Body of pancreas (tissue), 4 donors: ENCODE measurements around the gene ZFP1. TPM values are rescaled to one million over a fixed set of nuclear protein-coding genes. Genes with fewer than 3 reads are reported as not detected.
"Not testable (repeated sequence)": the region's sequence is repeated elsewhere in the genome, so short reads cannot be mapped to it uniquely, and the experiment has no call there.

ENCODE experiments used
- ATAC-seq: fragments of 150-250 bp; one replicate; pipeline ENCODE4 v1.9.1; 2016
- DNase-seq, 4 donors: peaks; one replicate each; pipeline ENCODE4 v3.0.0-alpha.2; 2019
- H3K27ac ChIP-seq, 4 donors: fragments of 200-600 bp; sonication (generic); 1 replicate in 3 of 4; 2 replicates in 1 of 4; pipeline versions ENCODE4 v1.5.1 to v1.6.1; 2016 to 2019; ENCODE audit warnings: mild to moderate bottlenecking in 1 of 4, mixed read lengths in 1 of 4, moderate library complexity in 1 of 4
- H3K27me3 ChIP-seq, 2 donors: fragments of 200-600 bp; sonication (generic); one replicate each; pipeline ENCODE4 v1.6.0; 2016; ENCODE audit warnings: mild to moderate bottlenecking in 1 of 2
- H3K36me3 ChIP-seq, 2 donors: fragments of 200-600 bp; sonication (generic); replicated peaks in 1 of 2; 2 replicates each; pipeline ENCODE4 v1.5.1; 2016; ENCODE audit warnings: low read depth in 2 of 2; ENCODE audit not compliant: insufficient read depth in 1 of 2
- H3K4me1 ChIP-seq: fragments of 200-600 bp; sonication (generic); one replicate; pipeline ENCODE4 v1.6.0; 2016
- H3K4me3 ChIP-seq, 2 donors: fragments of 200-600 bp; sonication (generic); 1 replicate in 1 of 2; 2 replicates in 1 of 2; pipeline ENCODE4 v1.5.1; 2016 to 2019
- H3K9me3 ChIP-seq, 3 donors: fragments of 200-600 bp; sonication (generic); 1 replicate in 2 of 3; 2 replicates in 1 of 3; pipeline ENCODE4 v1.5.1; 2016
- POLR2A ChIP-seq, 3 donors: fragments of 450-650 bp; IDR thresholded peaks; one replicate each; pipeline ENCODE4 v1.6.1; 2016; ENCODE audit warnings: antibody characterized with exemption in 3 of 3, mild to moderate bottlenecking in 2 of 3
- WGBS, 2 donors: methylation state at CpG; one replicate each; pipeline ENCODE4 v1.1.5; 2017; 5-methylcytosine and 5-hydroxymethylcytosine counted together
- intact Hi-C: fragments of 100-400 bp; cut with DNase I; formaldehyde crosslinking; loops from one replicate; pipeline ENCODE4 v1.15.1; 2023
- total RNA-seq, 2 donors: library from RNA; depleted of rRNA; stranded (reverse); fragments of >200 nt; gene quantifications; one replicate each; pipeline ENCODE4 v1.1.0, GENCODE V29; 2016
- TF ChIP-seq, protein P1 (sequence below), 7 experiments: fragments of 450-650 bp in 4 of 7; fragments of 200-600 bp in 3 of 7; sonication (generic) in 3 of 7; IDR thresholded peaks; one replicate each; pipeline ENCODE4 v1.5.1; 2016 to 2019; ENCODE audit warnings: antibody characterized with exemption in 7 of 7

Gene ZFP1
- total RNA-seq, 2 donors from 2014 or later = 1.6 to 3.4 TPM

DNA sequence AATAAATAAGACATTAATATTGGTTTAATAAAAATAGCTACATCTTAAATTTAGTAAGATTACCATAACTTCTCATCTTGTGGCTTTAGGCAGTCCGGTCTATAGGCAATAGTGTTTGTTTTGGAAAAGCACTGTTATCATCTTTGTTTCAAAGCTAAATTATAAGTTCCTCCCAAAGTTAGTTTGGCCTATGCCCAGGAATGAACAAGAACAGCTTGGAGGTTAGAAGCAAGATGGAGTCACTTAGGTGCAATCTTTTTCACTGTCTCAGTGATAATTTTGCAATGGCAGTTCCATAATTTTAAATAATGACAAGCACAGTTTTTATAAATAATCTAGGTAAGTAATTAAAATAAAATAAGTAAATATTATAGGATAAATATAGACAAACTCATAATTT is 25.7 kb upstream of the ZFP1 start:
- intact Hi-C loops = no loop called here
- Histone ChIP-seq H3K9me3 (peaks cover 0 to 4% (median 0%) of the 10 kb centered on the region in 3 donors), H3K4me3 (no peak overlapping the region), H3K36me3 (no peaks in the 10 kb centered on the region), H3K27me3 (no peaks in the 10 kb centered on the region), H3K4me1 (no peaks in the 10 kb centered on the region), H3K27ac (no peak overlapping the region)
- TF ChIP-seq, protein P1, sequence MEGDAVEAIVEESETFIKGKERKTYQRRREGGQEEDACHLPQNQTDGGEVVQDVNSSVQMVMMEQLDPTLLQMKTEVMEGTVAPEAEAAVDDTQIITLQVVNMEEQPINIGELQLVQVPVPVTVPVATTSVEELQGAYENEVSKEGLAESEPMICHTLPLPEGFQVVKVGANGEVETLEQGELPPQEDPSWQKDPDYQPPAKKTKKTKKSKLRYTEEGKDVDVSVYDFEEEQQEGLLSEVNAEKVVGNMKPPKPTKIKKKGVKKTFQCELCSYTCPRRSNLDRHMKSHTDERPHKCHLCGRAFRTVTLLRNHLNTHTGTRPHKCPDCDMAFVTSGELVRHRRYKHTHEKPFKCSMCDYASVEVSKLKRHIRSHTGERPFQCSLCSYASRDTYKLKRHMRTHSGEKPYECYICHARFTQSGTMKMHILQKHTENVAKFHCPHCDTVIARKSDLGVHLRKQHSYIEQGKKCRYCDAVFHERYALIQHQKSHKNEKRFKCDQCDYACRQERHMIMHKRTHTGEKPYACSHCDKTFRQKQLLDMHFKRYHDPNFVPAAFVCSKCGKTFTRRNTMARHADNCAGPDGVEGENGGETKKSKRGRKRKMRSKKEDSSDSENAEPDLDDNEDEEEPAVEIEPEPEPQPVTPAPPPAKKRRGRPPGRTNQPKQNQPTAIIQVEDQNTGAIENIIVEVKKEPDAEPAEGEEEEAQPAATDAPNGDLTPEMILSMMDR (IDR thresholded peaks at IDR 0.05) = no peak
- TF ChIP-seq POLR2A (IDR thresholded peaks at IDR 0.05) = no peak
- 93 to 94% methylated on average over 1 of the region's 1 CpG for WGBS, 2 donors
- DNase-seq = no peak
- ATAC-seq = no peak

DNA sequence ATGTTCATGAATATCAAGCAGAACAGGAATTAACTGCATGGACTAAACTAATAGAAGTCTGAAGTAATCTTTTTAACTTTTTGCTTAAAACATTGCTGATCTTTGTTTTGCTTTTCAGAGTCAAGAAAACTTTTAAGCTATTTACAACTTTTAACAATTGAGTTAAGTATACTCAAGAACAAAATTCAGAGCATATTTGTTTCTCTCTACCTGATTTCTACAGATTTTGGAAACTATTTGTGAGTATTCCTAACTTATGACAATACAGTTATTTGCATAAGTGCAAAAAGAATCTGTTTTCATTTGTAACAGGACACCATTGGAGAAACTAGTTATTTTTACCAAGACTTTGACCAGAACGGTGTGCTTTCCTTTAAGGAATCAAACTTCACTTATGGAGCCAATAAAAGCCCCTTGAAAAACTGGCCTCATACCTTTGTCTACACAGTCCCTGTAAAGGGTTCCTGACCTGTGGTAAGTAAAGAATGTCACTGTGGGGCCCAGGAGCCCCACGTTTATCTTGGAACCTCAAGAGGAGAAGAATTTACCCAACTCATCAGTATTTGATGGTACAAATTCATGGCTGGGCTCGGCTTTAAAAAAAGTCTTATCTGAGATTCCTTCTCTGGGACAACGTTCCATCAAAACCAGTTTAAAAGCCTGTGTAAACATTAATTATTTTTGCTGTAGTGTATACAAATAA is 20.5 kb upstream of the ZFP1 start:
- H3K27me3 ChIP-seq = no peaks in the 10 kb centered on the region
- WGBS, 2 donors = 55 to 58% methylated on average over 4 of the region's 4 CpGs
- no peak for DNase-seq
- no peaks in the 10 kb centered on the region for H3K4me1 ChIP-seq
- H3K4me3 ChIP-seq = no peak overlapping the region
- TF ChIP-seq, protein P1 (IDR thresholded peaks at IDR 0.05) = no peak
- no peak for TF ChIP-seq POLR2A (IDR thresholded peaks at IDR 0.05)
- ATAC-seq = no peak
- H3K36me3 ChIP-seq = no peaks in the 10 kb centered on the region
- intact Hi-C loops = no loop called here
- no peak overlapping the region for H3K27ac ChIP-seq
- no peaks in the 10 kb centered on the region for H3K9me3 ChIP-seq

DNA sequence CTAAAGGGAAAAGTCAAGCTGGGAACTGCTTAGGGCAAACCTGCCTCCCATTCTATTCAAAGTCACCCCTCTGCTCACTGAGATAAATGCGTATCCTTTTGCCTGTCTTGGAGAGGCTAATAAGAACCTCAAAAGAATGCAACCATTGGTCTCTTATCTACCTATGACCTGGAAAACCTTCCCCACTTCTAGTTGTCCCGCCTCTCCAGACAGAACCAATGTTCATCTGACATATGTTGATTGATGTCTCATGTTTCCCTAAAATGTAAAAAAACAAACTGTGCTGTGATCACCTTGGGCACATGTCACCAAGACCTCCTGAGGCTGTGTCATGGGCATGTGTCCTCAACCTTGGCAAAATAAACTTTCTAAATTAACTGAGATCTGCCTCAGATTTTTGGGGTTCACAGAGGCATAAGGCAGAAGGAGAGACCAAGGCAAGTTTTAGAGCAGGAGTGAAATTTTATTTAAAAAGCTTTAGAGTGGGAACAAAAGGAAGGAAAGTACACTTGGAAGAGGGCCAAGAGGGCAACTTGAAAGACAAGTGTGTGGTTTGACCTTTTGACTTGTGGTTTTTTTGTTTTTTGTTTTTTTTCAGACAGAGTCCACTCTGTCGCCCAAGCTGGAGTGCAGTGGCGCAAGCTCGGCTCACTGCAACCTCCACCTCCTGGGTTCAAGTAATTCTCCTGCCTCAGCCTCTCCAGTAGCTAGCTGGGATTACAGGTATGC is 18.7 kb upstream of the ZFP1 start:
- ATAC-seq, H3K27me3 ChIP-seq, H3K27ac ChIP-seq, H3K4me3 ChIP-seq, H3K9me3 ChIP-seq, DNase-seq, H3K36me3 ChIP-seq, intact Hi-C loops, H3K4me1 ChIP-seq: not testable (repeated sequence)
- 53 to 59% methylated on average over 5 of the region's 5 CpGs for WGBS, 2 donors

DNA sequence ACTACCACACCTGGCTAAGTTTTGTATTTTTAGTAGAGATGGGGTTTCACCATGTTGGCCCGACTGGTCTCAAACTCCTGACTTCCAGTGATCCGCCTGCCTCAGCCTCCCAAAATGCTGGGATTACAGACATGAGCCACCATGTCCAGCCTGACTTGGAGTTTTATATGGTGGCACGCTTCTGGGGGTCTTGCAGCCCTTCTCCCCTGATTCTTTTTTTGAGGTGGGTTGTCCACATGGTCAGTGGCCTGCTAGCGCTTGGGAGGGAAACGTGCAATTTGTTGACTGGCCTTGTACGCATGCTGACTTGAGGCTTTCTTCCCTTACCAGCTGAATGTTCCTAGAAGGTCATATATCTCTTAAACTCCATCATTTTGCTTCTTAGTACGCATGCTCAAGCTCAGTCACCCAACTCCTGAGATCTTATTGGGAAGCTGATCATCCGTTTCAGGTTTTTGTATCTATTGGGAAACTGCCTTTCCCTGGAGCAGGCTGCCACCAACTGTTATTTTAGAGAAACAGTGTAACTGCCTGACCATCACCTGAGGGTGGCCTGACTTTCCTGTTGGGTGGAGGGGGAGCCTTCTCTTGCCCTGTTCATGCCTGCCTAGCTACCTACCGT is 18.1 kb upstream of the ZFP1 start:
- no peak overlapping the region for H3K4me3 ChIP-seq
- no peak overlapping the region for H3K27ac ChIP-seq
- no peaks in the 10 kb centered on the region for H3K4me1 ChIP-seq
- H3K27me3 ChIP-seq = no peaks in the 10 kb centered on the region
- intact Hi-C loops = no loop called here
- no peaks in the 10 kb centered on the region for H3K36me3 ChIP-seq
- DNase-seq = no peak
- TF ChIP-seq, protein P1 (IDR thresholded peaks at IDR 0.05) = no peak
- TF ChIP-seq POLR2A (IDR thresholded peaks at IDR 0.05) = no peak
- WGBS, 2 donors = 76 to 81% methylated on average over 7 to 9 of the region's 9 CpGs
- H3K9me3 ChIP-seq = no peaks in the 10 kb centered on the region
- no peak for ATAC-seq

DNA sequence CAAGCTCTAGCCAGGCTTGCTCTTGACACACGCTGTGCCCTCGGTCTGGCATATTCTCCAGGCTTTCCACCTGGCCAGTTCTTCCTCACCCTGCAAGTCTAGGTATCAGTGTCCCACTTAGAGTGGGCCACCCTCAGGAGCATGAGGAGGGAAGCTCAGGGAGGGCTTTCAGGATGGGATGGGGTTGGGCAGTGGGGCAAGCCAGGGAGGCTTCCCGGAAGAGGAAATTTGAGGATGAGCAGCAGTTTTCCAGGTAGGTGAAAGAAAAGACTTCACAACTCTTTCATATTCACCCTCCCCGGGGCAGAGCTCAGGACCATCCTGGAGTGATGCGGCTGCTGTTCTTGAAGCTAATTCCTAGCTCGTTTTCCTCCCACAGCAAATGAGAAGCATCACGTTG is 17.2 kb upstream of the ZFP1 start:
- Histone ChIP-seq H3K27me3 (no peaks in the 10 kb centered on the region), H3K36me3 (no peaks in the 10 kb centered on the region), H3K9me3 (no peaks in the 10 kb centered on the region), H3K4me3 (no peak overlapping the region), H3K4me1 (no peaks in the 10 kb centered on the region), H3K27ac (no peak overlapping the region)
- intact Hi-C loops = no loop called here
- no peak for TF ChIP-seq POLR2A (IDR thresholded peaks at IDR 0.05)
- TF ChIP-seq, protein P1 (IDR thresholded peaks at IDR 0.05) = no peak
- WGBS, 2 donors = 68 to 72% methylated on average over 7 of the region's 7 CpGs
- DNase-seq (no peak), ATAC-seq (no peak)
